Adrenal gland (tissue), 5 donors: ENCODE results near the gene RAB9B.

Experiments
- POLR2A ChIP-seq, 2 donors: fragments of 450-650 bp; IDR thresholded peaks; one replicate each; pipeline ENCODE4 v1.6.1; 2017; ENCODE audit warnings: antibody characterized with exemption in 2 of 2, mild to moderate bottlenecking in 2 of 2, moderate library complexity in 1 of 2
- TF ChIP-seq, protein P1 (sequence below), 6 experiments: fragments of 450-650 bp in 4 of 6; fragments of 200-600 bp in 2 of 6; sonication (generic) in 1 of 6; IDR thresholded peaks; 1 replicate in 5 of 6; 2 replicates in 1 of 6; pipeline versions ENCODE4 v1.5.1 to v1.8.0; 2016 to 2021; ENCODE audit warnings: antibody characterized with exemption in 6 of 6, mild to moderate bottlenecking in 2 of 6, moderate library complexity in 1 of 6
- donor health status: DM: no; HTN: no; CAD: no.

- TF ChIP-seq, protein P1, sequence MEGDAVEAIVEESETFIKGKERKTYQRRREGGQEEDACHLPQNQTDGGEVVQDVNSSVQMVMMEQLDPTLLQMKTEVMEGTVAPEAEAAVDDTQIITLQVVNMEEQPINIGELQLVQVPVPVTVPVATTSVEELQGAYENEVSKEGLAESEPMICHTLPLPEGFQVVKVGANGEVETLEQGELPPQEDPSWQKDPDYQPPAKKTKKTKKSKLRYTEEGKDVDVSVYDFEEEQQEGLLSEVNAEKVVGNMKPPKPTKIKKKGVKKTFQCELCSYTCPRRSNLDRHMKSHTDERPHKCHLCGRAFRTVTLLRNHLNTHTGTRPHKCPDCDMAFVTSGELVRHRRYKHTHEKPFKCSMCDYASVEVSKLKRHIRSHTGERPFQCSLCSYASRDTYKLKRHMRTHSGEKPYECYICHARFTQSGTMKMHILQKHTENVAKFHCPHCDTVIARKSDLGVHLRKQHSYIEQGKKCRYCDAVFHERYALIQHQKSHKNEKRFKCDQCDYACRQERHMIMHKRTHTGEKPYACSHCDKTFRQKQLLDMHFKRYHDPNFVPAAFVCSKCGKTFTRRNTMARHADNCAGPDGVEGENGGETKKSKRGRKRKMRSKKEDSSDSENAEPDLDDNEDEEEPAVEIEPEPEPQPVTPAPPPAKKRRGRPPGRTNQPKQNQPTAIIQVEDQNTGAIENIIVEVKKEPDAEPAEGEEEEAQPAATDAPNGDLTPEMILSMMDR (IDR thresholded peaks at IDR 0.05) = no peak
- no peak for TF ChIP-seq POLR2A (IDR thresholded peaks at IDR 0.05)
Measured at GRCh38 chrX:103877571-103877970, 45.5 kb upstream of the RAB9B start.
